Fibroblast of lung (primary cell): ENCODE data around the gene ACSS1.

ENCODE experiments used
- EZH2 ChIP-seq: IDR thresholded peaks from 2 replicates; pipeline ENCODE4 v1.5.1; 2012; ENCODE audit warnings: low read length, control low read depth, mild to moderate bottlenecking; ENCODE audit errors: missing control alignments
- TF ChIP-seq, protein P1 (sequence below), 2 donors: IDR thresholded peaks in 1 of 2; conservative IDR thresholded peaks in 1 of 2; 1 replicate in 1 of 2; 2 replicates in 1 of 2; pipeline ENCODE4 v1.5.1; 2011 to 2012; ENCODE audit warnings: low read length in 2 of 2, control low read depth in 1 of 2, inconsistent platforms in 1 of 2, low read depth in 1 of 2, mild to moderate bottlenecking in 1 of 2

DNA sequence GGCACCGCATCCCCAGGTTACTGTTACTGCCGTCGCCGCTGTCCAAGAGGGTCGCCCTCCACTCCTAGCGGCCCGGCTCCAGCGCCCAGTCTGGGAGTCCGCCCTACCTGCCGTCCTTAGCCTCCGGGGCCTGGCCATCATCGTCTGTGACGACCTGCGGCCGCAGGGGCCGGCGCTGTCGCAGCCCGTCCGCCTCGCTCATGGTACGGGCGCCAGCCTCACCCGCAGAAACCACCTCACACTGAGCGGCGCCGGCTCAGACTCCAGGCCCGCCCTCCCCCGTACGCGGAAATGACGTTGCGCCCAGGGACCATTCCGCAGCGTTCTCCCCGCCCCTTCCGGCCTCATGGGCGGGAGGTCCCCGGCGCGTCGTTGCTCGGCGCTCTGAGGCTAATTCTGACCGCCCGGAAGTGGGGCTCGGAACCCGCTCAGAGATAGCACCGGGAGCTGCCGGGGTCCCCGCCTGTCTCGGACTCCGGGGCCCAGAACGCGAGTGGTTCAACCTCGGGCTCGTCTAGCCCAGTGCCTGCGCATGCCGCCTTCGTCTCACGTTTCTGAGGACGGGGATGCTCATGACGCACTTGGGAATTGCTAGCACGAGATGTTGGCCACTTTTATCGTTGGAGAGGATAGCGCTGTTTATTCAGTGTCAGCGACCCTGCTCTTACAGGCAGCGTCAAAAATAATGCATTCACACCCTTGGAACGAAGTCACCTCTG lies 65.3 kb downstream of the ACSS1 start, which contains the start of gene APMAP:
- TF ChIP-seq, protein P1, sequence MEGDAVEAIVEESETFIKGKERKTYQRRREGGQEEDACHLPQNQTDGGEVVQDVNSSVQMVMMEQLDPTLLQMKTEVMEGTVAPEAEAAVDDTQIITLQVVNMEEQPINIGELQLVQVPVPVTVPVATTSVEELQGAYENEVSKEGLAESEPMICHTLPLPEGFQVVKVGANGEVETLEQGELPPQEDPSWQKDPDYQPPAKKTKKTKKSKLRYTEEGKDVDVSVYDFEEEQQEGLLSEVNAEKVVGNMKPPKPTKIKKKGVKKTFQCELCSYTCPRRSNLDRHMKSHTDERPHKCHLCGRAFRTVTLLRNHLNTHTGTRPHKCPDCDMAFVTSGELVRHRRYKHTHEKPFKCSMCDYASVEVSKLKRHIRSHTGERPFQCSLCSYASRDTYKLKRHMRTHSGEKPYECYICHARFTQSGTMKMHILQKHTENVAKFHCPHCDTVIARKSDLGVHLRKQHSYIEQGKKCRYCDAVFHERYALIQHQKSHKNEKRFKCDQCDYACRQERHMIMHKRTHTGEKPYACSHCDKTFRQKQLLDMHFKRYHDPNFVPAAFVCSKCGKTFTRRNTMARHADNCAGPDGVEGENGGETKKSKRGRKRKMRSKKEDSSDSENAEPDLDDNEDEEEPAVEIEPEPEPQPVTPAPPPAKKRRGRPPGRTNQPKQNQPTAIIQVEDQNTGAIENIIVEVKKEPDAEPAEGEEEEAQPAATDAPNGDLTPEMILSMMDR (conservative IDR thresholded peaks at IDR 0.05 in 1 of 2, IDR thresholded peaks at IDR 0.05 in 1 of 2; ENCODE audit: low read depth in 1 of 2, low read length in 2 of 2) = no peak
- no peak for TF ChIP-seq EZH2
